Loucy (cell line): ENCODE data around the gene SND1.

Source experiments
- H2AFZ ChIP-seq: fragments of 200-600 bp; sonication (generic); 2 replicates; pipeline ENCODE4 v1.6.0; 2016; ENCODE audit warnings: antibody characterized with exemption, mild to moderate bottlenecking, low read length, moderate library complexity
- H3F3A ChIP-seq: fragments of 200-600 bp; 2 replicates; pipeline ENCODE4 v1.6.0; 2016; ENCODE audit warnings: antibody characterized with exemption, low read depth, mild to moderate bottlenecking
- H3K27me3 ChIP-seq: fragments of 200-600 bp; sonication (generic); 2 replicates; pipeline ENCODE4 v1.6.1; 2014; ENCODE audit warnings: low read length, mild to moderate bottlenecking; ENCODE audit not compliant: insufficient read depth, poor library complexity, severe bottlenecking
- H3K36me3 ChIP-seq: fragments of 200-600 bp; sonication (generic); 2 replicates; pipeline ENCODE4 v1.6.1; 2016; ENCODE audit warnings: low read length; ENCODE audit not compliant: insufficient read depth
- H3K4me1 ChIP-seq: fragments of 200-600 bp; sonication (generic); 2 replicates; pipeline ENCODE4 v1.5.1; 2014; ENCODE audit warnings: low read length, mild to moderate bottlenecking; ENCODE audit not compliant: insufficient read depth, poor library complexity, severe bottlenecking
- H3K4me2 ChIP-seq: fragments of 200-600 bp; sonication (generic); 2 replicates; pipeline ENCODE4 v1.6.0; 2014; ENCODE audit warnings: antibody characterized with exemption, low read length, low read depth, mild to moderate bottlenecking; ENCODE audit not compliant: poor library complexity, severe bottlenecking
- H3K4me3 ChIP-seq: fragments of 200-600 bp; sonication (generic); 2 replicates; pipeline ENCODE4 v1.5.1; 2014; ENCODE audit warnings: low read length, mild to moderate bottlenecking, mixed read lengths; ENCODE audit not compliant: poor library complexity, severe bottlenecking
- H3K79me2 ChIP-seq: fragments of 200-600 bp; sonication (generic); 2 replicates; pipeline ENCODE4 v1.6.1; 2014; ENCODE audit warnings: low read length; ENCODE audit not compliant: insufficient read depth
- H3K9ac ChIP-seq: fragments of 200-600 bp; sonication (generic); 2 replicates; pipeline ENCODE4 v1.6.0; 2014; ENCODE audit warnings: mild to moderate bottlenecking, low read depth, low read length, moderate library complexity; ENCODE audit not compliant: poor library complexity, severe bottlenecking
- H3K9me2 ChIP-seq: fragments of 200-600 bp; sonication (generic); replicated peaks from 2 replicates; pipeline ENCODE4 v1.6.1; 2016; ENCODE audit warnings: low read depth, low read length, mixed read lengths
- H3K9me3 ChIP-seq: fragments of 200-600 bp; sonication (generic); 2 replicates; pipeline ENCODE4 v1.6.1; 2014; ENCODE audit warnings: mild to moderate bottlenecking, antibody characterized with exemption, low read length, low read depth; ENCODE audit not compliant: insufficient read depth
- H4K20me1 ChIP-seq: fragments of 200-600 bp; sonication (generic); 2 replicates; pipeline ENCODE4 v1.6.0; 2014; ENCODE audit warnings: antibody characterized with exemption, low read length, mild to moderate bottlenecking; ENCODE audit not compliant: insufficient read depth, poor library complexity, severe bottlenecking
- EZH2phosphoT487 ChIP-seq: fragments of 200-600 bp; IDR thresholded peaks from 2 replicates; pipeline ENCODE4 v1.6.1; 2018; ENCODE audit warnings: antibody characterized with exemption, mild to moderate bottlenecking, moderate library complexity, borderline replicate concordance
- TF ChIP-seq, protein P1 (sequence below): fragments of 200-600 bp; sonication (generic); conservative IDR thresholded peaks from 2 replicates; pipeline ENCODE4 v1.5.1; 2014; ENCODE audit warnings: mild to moderate bottlenecking, antibody characterized with exemption, low read length

Gene SND1

DNA sequence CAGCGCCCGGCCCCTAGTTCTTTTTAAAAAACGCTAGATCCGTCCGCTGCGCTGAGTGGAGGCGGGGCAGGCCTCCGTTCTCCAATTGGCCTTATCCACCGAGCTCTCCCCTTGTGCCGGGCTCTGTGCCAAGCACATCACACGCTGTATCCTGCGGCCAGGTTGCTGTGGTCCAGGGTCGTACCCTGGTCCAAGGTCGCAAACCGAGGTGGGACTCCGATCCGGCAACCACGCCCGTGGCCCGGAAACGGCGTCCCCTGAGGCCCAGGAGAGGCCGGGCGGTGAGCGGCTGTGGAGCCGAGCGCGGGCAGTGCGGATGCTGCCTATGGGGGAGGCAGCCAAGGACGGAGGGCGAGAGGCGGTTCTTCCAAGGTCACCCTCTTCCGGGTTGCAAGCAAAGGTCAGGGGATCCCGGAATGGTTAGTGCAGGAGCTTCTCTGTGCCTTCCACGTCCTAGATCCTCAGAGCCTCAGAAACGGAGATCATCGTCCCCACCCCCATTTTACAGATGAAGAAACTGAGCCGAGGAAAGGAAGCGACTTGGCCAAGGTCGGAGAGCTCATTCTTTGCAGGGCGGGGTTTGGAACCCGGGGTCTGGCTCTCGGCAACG, 451.6 kb downstream of the SND1 start:
- H3K79me2 ChIP-seq, result no peaks in the 10 kb centered on the region
- H3K9ac ChIP-seq, result no peak overlapping the region
- peaks cover 9% of the 10 kb centered on the region for H3K4me1 ChIP-seq
- H2AFZ ChIP-seq, result no peak overlapping the region
- no peaks in the 10 kb centered on the region for H3K27me3 ChIP-seq
- H3K9me2 ChIP-seq, result no peaks in the 10 kb centered on the region
- H3K4me3 ChIP-seq, result no peak overlapping the region
- H3K36me3 ChIP-seq, result no peaks in the 10 kb centered on the region
- H4K20me1 ChIP-seq, result no peaks in the 10 kb centered on the region
- no peaks in the 10 kb centered on the region for H3F3A ChIP-seq
- H3K4me2 ChIP-seq, result no peak overlapping the region
- no peak for TF ChIP-seq EZH2phosphoT487
- TF ChIP-seq, protein P1, sequence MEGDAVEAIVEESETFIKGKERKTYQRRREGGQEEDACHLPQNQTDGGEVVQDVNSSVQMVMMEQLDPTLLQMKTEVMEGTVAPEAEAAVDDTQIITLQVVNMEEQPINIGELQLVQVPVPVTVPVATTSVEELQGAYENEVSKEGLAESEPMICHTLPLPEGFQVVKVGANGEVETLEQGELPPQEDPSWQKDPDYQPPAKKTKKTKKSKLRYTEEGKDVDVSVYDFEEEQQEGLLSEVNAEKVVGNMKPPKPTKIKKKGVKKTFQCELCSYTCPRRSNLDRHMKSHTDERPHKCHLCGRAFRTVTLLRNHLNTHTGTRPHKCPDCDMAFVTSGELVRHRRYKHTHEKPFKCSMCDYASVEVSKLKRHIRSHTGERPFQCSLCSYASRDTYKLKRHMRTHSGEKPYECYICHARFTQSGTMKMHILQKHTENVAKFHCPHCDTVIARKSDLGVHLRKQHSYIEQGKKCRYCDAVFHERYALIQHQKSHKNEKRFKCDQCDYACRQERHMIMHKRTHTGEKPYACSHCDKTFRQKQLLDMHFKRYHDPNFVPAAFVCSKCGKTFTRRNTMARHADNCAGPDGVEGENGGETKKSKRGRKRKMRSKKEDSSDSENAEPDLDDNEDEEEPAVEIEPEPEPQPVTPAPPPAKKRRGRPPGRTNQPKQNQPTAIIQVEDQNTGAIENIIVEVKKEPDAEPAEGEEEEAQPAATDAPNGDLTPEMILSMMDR, result no peak
- H3K9me3 ChIP-seq, result no peaks in the 10 kb centered on the region

DNA sequence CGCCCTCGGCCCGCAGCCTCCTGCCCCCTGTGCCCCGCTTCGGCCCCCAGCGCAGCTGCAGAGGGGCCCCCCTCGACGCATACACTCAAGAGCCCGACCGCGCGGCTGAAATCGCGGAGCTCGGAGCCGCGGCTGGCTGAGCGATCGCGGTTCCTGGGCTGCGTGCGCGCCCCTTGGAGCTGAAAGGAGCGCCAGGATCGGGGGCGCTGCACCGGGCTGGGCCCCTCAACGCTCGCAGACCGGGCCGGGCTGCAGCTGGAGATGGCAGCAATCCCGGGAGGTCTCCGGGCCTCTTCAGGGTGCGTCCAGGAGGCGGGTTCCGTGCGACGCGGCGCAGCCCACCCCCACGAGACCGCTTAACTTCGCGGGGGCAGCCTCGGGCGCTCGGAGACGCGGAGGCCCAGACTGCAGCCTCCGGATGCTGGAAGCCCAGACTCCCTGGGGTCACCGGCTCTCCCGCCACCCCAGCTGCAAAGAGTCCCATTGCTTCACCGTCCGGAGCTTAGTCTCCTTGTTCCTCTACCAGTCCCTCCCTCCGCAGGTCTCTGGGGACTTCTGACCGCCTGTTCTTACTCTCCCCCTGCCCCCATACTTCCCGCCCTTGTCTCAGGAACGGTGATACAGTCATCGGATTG, 452.2 kb downstream of the SND1 start:
- Histone ChIP-seq H3F3A (peaks cover 3% of the 10 kb centered on the region; the same call in 1 of the 2 replicates), H4K20me1 (no peaks in the 10 kb centered on the region), H3K4me1 (peaks cover 15% of the 10 kb centered on the region), H3K36me3 (no peaks in the 10 kb centered on the region), H3K4me3 (no peak overlapping the region), H3K9me2 (no peaks in the 10 kb centered on the region), H2AFZ (no peak overlapping the region), H3K27me3 (no peaks in the 10 kb centered on the region), H3K9ac (no peak overlapping the region), H3K79me2 (no peaks in the 10 kb centered on the region), H3K4me2 (no peak overlapping the region), H3K9me3 (no peaks in the 10 kb centered on the region)
- no peak for TF ChIP-seq EZH2phosphoT487
- TF ChIP-seq, protein P1, result no peak

DNA sequence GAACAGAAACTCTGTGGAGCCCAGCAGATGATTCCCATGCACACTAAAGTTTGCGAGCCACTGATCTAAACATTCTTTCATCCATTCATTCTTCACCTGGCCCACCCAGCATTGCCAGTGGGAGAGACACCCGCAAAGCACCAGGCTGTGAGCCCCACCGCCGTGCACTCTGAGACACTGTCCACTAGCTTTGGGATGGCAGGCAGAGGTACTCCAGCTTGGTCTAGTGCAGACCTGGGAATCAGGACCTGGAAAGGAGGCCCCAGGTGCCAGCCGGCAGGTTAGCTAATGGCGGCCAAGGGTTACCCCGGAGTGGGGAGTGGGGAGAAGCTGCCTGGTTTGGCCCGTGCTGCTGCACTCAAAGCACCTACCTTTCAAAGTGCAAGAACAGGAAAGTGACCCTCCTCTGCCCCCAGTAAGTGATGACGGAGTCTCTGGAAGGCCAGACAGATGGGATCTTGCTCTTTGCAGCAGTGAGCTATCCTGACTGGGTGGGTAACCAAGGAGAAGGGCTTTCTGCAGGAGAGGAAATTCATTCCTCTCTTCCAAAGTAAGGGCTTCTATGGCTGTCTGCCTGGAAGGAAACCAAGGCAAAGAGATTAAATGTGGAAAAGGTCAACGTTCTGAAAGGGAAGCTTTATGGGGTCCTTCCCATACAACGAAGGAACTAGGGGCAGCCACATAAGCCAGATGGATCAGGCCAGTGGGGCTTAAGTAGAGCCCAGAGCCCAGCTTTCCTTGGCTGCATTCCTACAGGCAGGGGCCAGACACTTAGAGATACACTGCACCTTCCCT, 453.4 kb downstream of the SND1 start:
- H4K20me1 ChIP-seq, result no peaks in the 10 kb centered on the region
- H3K9ac ChIP-seq, result no peak overlapping the region
- no peaks in the 10 kb centered on the region for H3K9me3 ChIP-seq
- no peak overlapping the region for H3K4me2 ChIP-seq
- no peaks in the 10 kb centered on the region for H3K9me2 ChIP-seq
- no peak for TF ChIP-seq EZH2phosphoT487
- TF ChIP-seq, protein P1, result no peak
- no peaks in the 10 kb centered on the region for H3K27me3 ChIP-seq
- H3K79me2 ChIP-seq, result no peaks in the 10 kb centered on the region
- H3F3A ChIP-seq, result peaks cover 3% of the 10 kb centered on the region; the same call in 1 of the 2 replicates
- H3K36me3 ChIP-seq, result no peaks in the 10 kb centered on the region
- H3K4me3 ChIP-seq, result no peak overlapping the region
- H3K4me1 ChIP-seq, result peaks cover 23% of the 10 kb centered on the region
- no peak overlapping the region for H2AFZ ChIP-seq
